Kidney (tissue), 14 donors: ENCODE data around the gene PHLDB2. TPM values are rescaled to one million over a fixed set of nuclear protein-coding genes. Genes with fewer than 3 reads are reported as not detected.

Source experiments
- DNase-seq, 5 donors: peaks; one replicate each; pipeline ENCODE4 v3.0.0-alpha.2; 2013 to 2020
- FAIRE-seq: peaks from 2 replicates; lab custom pipeline; 2012; peaks lifted over from hg19 to GRCh38; lab: Jason Lieb, UNC
- H3K27ac ChIP-seq, 2 donors: one replicate each; pipeline ENCODE4 v1.7.0; 2013; ENCODE audit warnings: low read depth in 2 of 2, low read length in 2 of 2, inconsistent platforms in 1 of 2
- H3K27me3 ChIP-seq: one replicate; pipeline ENCODE4 v1.7.1; 2013; ENCODE audit warnings: low read length, inconsistent platforms; ENCODE audit not compliant: control insufficient read depth, insufficient read depth
- H3K36me3 ChIP-seq, 3 donors: one replicate each; pipeline versions ENCODE4 v1.7.0 to v1.7.1; 2013; ENCODE audit warnings: low read length in 3 of 3, control low read depth in 1 of 3, inconsistent platforms in 1 of 3; ENCODE audit not compliant: insufficient read depth in 3 of 3, control insufficient read depth in 2 of 3
- H3K4me1 ChIP-seq, 3 donors: one replicate each; pipeline versions ENCODE4 v1.7.0 to v1.7.1; 2013; ENCODE audit warnings: low read length in 3 of 3, inconsistent platforms in 1 of 3, low read depth in 1 of 3; ENCODE audit not compliant: control insufficient read depth in 2 of 3, insufficient read depth in 2 of 3
- H3K4me3 ChIP-seq, 3 donors: one replicate each; pipeline versions ENCODE4 v1.7.0 to v1.8.1; 2013; ENCODE audit warnings: low read length in 3 of 3, control low read depth in 1 of 3, inconsistent platforms in 1 of 3
- H3K9ac ChIP-seq, 3 donors: one replicate each; pipeline versions ENCODE4 v1.7.0 to v1.7.1; 2013; ENCODE audit warnings: low read length in 3 of 3, control low read depth in 1 of 3, inconsistent platforms in 1 of 3
- H3K9me3 ChIP-seq, 3 donors: one replicate each; pipeline versions ENCODE4 v1.7.0 to v1.7.1; 2013; ENCODE audit warnings: low read length in 3 of 3, control low read depth in 1 of 3, inconsistent platforms in 1 of 3; ENCODE audit not compliant: control insufficient read depth in 2 of 3, insufficient read depth in 1 of 3
- intact Hi-C: fragments of 100-400 bp; cut with DNase I; formaldehyde crosslinking; loops from one replicate; pipeline ENCODE4 v1.11.1; 2022
- polyA plus RNA-seq: library from polyadenylated mRNA; stranded (reverse); fragments of 350-450 nt; fragmentation: Illumina TruSeq; extraction: RNeasy Lipid Tissue Mini Kit (QIAGEN cat#74804); gene quantifications from one replicate; pipeline ENCODE4 v1.2.3, GENCODE V29; 2014; ENCODE audit warnings: low read depth, low replicate concordance; ENCODE audit not compliant: insufficient read depth
- total RNA-seq: library from RNA; stranded (reverse); fragmentation: NEBNext Ultra II Directional; extraction: Animal tissue kit (Norgen Biotek cat#: 25700); gene quantifications from one replicate; pipeline ENCODE4 v1.2.1, GENCODE V29; 2021
- TF ChIP-seq, protein P1 (sequence below): IDR thresholded peaks from 3 replicates; pipeline ENCODE4 v1.5.1; 2012; ENCODE audit warnings: mild to moderate bottlenecking, moderate library complexity, borderline replicate concordance; ENCODE audit not compliant: insufficient read depth; ENCODE audit errors: extremely low read depth
- donor health status: control.
- donor health status: control.
- donor health status: control.
- donor health status: control.
- donor health status: control.
- donor health status: DM: yes; HTN: yes; CAD: no.
- donor health status: Normal renal cell carcinoma (clear cell type).

The PHLDB2 gene
- total and polyA plus RNA-seq, 2 donors from 2014 or later, result 28.0 to 85.6 TPM

DNA sequence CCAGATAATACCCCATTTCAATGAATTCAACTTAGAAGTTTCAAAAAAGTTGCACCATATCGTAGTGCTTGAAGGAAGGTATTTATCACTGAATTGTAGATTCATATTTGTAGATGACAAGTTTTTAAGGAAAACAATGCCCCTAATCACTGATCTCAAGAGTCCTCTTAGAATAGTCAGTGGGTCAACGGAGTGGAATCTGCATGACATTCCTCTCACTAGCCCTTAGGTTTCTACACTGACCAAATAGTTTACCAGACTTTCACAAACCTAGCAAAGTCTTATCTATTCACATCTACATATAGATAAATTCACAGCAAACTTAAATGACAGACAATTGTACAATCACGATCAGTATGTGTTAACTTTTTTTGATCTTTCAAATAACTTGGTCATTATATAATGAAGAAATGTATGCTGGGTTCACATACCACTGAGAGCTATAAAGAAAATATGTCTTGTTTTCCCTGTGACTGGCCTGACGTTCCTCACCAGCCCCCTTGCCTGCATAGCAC is 35.7 kb upstream of the PHLDB2 start:
- no peak for FAIRE-seq
- H3K9ac ChIP-seq, result no peak overlapping the region
- H3K36me3 ChIP-seq, result no peaks in the 10 kb centered on the region
- TF ChIP-seq, protein P1, sequence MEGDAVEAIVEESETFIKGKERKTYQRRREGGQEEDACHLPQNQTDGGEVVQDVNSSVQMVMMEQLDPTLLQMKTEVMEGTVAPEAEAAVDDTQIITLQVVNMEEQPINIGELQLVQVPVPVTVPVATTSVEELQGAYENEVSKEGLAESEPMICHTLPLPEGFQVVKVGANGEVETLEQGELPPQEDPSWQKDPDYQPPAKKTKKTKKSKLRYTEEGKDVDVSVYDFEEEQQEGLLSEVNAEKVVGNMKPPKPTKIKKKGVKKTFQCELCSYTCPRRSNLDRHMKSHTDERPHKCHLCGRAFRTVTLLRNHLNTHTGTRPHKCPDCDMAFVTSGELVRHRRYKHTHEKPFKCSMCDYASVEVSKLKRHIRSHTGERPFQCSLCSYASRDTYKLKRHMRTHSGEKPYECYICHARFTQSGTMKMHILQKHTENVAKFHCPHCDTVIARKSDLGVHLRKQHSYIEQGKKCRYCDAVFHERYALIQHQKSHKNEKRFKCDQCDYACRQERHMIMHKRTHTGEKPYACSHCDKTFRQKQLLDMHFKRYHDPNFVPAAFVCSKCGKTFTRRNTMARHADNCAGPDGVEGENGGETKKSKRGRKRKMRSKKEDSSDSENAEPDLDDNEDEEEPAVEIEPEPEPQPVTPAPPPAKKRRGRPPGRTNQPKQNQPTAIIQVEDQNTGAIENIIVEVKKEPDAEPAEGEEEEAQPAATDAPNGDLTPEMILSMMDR, result no peak
- no peak overlapping the region for H3K27ac ChIP-seq
- DNase-seq, result no peak
- no peaks in the 10 kb centered on the region for H3K27me3 ChIP-seq
- H3K4me3 ChIP-seq, result no peak overlapping the region
- H3K4me1 ChIP-seq, result peaks cover 0 to 17% (median 2%) of the 10 kb centered on the region in 3 donors
- peaks cover 0 to 10% (median 0%) of the 10 kb centered on the region in 3 donors for H3K9me3 ChIP-seq
- intact Hi-C loops, result no loop called here

DNA sequence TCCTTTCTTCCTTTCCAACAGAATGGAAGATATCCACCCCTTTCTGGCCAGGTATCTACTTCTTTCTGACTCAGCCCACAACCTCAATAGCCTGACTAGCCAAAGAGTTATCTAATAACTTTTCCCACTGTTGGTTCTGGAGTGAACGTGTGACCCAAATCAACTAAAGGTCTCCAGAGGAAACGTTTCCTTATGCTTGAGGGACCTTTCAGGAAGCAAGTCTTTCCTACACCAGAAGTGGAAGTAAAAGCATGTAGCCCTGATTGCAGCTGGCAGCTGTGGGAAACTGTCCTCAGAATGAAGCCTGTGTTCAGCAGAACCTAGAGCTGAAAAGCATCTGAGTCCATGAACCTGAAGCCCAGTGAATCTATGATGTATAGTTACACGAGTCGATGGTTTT is 34.7 kb upstream of the PHLDB2 start:
- Histone ChIP-seq H3K4me1 (peaks cover 0 to 17% (median 2%) of the 10 kb centered on the region in 3 donors), H3K4me3 (no peak overlapping the region), H3K27me3 (no peaks in the 10 kb centered on the region), H3K27ac (no peak overlapping the region), H3K9ac (no peak overlapping the region), H3K36me3 (no peaks in the 10 kb centered on the region), H3K9me3 (peaks cover 0 to 7% (median 0%) of the 10 kb centered on the region in 3 donors)
- intact Hi-C loops, result no loop called here
- DNase-seq (no peak), FAIRE-seq (no peak)
- TF ChIP-seq, protein P1, result no peak

DNA sequence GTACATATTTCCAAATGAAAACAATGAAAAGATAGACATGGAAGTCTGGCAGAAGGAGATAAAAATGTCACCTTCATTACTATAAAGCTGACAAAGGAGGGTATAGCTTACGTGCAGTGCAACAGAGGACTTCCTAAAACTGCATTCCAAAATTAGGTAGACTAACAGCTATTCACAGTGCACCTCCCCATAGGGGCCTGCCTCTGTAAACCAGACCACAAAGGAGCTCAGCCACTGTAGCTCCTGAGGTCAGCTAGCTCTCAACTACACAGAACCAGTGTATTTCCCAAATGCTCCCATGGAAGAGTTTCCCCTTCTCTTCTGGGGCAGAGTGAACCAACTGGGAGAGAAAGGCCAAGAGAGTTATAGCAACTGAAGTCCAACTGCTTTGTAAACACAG is 31.2 kb upstream of the PHLDB2 start:
- no peaks in the 10 kb centered on the region for H3K36me3 ChIP-seq
- H3K4me1 ChIP-seq, result peaks cover 0 to 12% (median 0%) of the 10 kb centered on the region in 3 donors
- no peaks in the 10 kb centered on the region for H3K27me3 ChIP-seq
- DNase-seq, result no peak
- intact Hi-C loops, result no loop called here
- no peak overlapping the region for H3K4me3 ChIP-seq
- no peaks in the 10 kb centered on the region for H3K9me3 ChIP-seq
- H3K9ac ChIP-seq, result no peak overlapping the region
- TF ChIP-seq, protein P1, result no peak
- no peak overlapping the region for H3K27ac ChIP-seq
- FAIRE-seq, result no peak

DNA sequence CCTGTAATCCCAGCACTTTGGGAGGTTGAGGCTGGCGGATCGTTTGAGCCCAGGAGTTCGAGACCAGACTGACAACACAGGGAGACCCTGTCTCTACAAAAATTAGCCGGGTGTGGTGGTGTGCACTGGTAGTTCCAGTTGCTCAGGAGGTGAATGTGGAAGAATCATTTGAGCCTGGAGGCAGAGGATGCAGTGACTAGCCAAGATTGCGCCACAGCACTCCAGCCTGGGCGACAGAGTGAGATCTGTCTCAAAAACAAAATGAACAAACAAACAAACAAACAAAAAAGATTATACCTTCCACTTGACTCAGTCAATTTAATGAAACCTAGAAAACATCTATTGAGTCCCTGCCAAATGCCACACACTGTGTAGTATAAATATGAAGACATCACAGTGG is 30.5 kb upstream of the PHLDB2 start:
- TF ChIP-seq, protein P1, result no peak
- no peak for FAIRE-seq
- Histone ChIP-seq H3K27me3 (no peaks in the 10 kb centered on the region), H3K9ac (no peak overlapping the region), H3K4me1 (peaks cover 0 to 12% (median 0%) of the 10 kb centered on the region in 3 donors), H3K36me3 (no peaks in the 10 kb centered on the region), H3K4me3 (no peak overlapping the region), H3K27ac (no peak overlapping the region), H3K9me3 (no peaks in the 10 kb centered on the region)
- no peak for DNase-seq
- intact Hi-C loops, result no loop called here
